MCF 10A (cell line): Measurements from ENCODE around the gene NPW. TPM values are rescaled to one million over a fixed set of nuclear protein-coding genes. Genes with fewer than 3 reads are reported as not detected.
"Not testable (repeated sequence)": the region's sequence is repeated elsewhere in the genome, so short reads cannot be mapped to it uniquely, and the experiment has no call there.

ENCODE experiments used
- BruUV-seq: library from RNA; stranded (reverse); fragments of 400-500 nt; replicated peaks from 2 replicates; lab custom pipeline; 2021; lab: Mats Ljungman, UMichigan
- CTCF ChIA-PET: fragments of 300-600 bp; sonication (Branson Sonifier 250); formaldehyde crosslinking; extraction: SDS; loops from one replicate; lab custom pipeline; 2021; ENCODE audit warnings: antibody characterized with exemption, inconsistent platforms; lab: Yijun Ruan, JAX
- POLR2A ChIA-PET: fragments of 300-600, 350-650 bp; sonication (Branson Sonifier 250); formaldehyde crosslinking; extraction: SDS; loops from one replicate; lab custom pipeline; 2020; ENCODE audit warnings: antibody characterized with exemption, inconsistent platforms; lab: Yijun Ruan, JAX
- DNase-seq: peaks from one replicate; pipeline ENCODE4 v3.0.0-alpha.2; 2018; ENCODE audit not compliant: unreplicated experiment
- H3K27ac Mint-ChIP-seq: one replicate; pipeline ENCODE4 v1.8.0; 2022; ENCODE audit warnings: mild to moderate bottlenecking, low read depth, mixed read lengths; ENCODE audit not compliant: unreplicated experiment
- H3K27me3 Mint-ChIP-seq: one replicate; pipeline ENCODE4 v1.8.0; 2022; ENCODE audit warnings: mixed read lengths; ENCODE audit not compliant: insufficient read depth, unreplicated experiment
- H3K36me3 Mint-ChIP-seq: one replicate; pipeline ENCODE4 v1.8.0; 2022; ENCODE audit warnings: mild to moderate bottlenecking, moderate library complexity, mixed read lengths; ENCODE audit not compliant: insufficient read depth, unreplicated experiment
- H3K4me1 Mint-ChIP-seq: one replicate; pipeline ENCODE4 v1.8.0; 2022; ENCODE audit warnings: mixed read lengths; ENCODE audit not compliant: insufficient read depth, unreplicated experiment
- H3K4me3 Mint-ChIP-seq: one replicate; pipeline ENCODE4 v1.8.0; 2022; ENCODE audit warnings: mild to moderate bottlenecking, moderate library complexity, mixed read lengths; ENCODE audit not compliant: unreplicated experiment
- H3K9me3 Mint-ChIP-seq: one replicate; pipeline ENCODE4 v1.8.0; 2022; ENCODE audit warnings: mixed read lengths; ENCODE audit not compliant: unreplicated experiment
- intact Hi-C: fragments of 100-400 bp; cut with micrococcal nuclease; formaldehyde crosslinking; loops from 2 replicates; pipeline ENCODE4 v1.14.1; 2022
- total RNA-seq: library from RNA; stranded (reverse); gene quantifications from 2 replicates; pipeline ENCODE4 v1.2.3, GENCODE V29; 2022
- TF ChIP-seq, protein P1 (sequence below): fragments of 200-600 bp; IDR thresholded peaks from one replicate; pipeline ENCODE4 v1.8.0; 2022; ENCODE audit warnings: antibody characterized with exemption, mild to moderate bottlenecking; ENCODE audit not compliant: unreplicated experiment

Gene NPW
- total RNA-seq, 1 experiment from 2014 or later: 4.9 TPM

DNA sequence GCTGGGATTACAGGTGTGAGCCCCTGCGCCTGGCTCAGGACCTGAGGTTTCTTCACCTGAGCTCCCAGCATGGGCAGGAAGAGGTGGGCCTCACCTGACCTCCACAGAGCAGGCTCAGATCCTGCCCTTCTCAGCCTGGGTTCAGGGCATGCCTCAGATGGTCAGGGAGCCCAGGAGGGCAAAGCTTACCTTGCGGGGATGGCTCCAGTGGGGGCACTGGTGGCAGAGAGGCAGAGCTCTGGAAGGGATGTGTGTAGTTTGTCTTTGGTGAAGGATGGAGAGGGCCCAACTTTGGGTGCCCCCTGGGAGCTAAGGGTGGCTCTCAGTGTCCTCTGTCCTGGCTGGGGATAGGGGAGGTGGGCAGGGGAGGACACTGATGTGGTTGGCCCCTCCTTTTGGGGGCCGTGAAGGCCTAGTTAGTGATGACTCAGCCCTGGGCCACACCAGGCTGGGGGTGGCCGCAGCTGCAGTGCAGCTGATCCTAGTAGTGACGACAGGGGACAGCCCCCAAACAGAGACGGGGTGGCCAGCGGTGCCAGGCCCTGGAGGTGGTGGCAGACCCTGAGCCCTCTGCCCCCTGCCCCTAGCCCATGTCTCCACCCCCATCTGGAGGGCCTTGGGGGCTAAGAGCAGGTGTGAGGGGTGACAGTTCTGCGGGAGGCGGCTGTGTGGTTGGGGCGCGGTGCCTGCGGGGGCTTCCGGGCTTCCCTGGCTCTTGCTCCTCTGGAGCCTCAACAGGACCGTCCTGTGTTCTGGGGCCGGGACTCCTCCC is 12.9 kb downstream of the NPW start:
- Mint-ChIP-seq H3K27me3 (no peaks in the 10 kb centered on the region), H3K27ac (no peak overlapping the region), H3K9me3 (no peaks in the 10 kb centered on the region), H3K4me3 (no peak overlapping the region), H3K4me1 (no peaks in the 10 kb centered on the region), H3K36me3 (peaks cover 7% of the 10 kb centered on the region)
- ChIA-PET CTCF (interaction anchor here (1.6 kb wide), 1 partner anchor 15 kb away, joined by 7 read pairs; the partner anchor contains the start of genes NTHL1 and TSC2), POLR2A (interaction anchor here (1.2 kb wide), 1 partner anchor 9 kb away, joined by 7 read pairs; no protein-coding TSS in a partner anchor)
- intact Hi-C loops: no loop called here
- no TSS peak for BruUV-seq
- DNase-seq: no peak
- TF ChIP-seq, protein P1, sequence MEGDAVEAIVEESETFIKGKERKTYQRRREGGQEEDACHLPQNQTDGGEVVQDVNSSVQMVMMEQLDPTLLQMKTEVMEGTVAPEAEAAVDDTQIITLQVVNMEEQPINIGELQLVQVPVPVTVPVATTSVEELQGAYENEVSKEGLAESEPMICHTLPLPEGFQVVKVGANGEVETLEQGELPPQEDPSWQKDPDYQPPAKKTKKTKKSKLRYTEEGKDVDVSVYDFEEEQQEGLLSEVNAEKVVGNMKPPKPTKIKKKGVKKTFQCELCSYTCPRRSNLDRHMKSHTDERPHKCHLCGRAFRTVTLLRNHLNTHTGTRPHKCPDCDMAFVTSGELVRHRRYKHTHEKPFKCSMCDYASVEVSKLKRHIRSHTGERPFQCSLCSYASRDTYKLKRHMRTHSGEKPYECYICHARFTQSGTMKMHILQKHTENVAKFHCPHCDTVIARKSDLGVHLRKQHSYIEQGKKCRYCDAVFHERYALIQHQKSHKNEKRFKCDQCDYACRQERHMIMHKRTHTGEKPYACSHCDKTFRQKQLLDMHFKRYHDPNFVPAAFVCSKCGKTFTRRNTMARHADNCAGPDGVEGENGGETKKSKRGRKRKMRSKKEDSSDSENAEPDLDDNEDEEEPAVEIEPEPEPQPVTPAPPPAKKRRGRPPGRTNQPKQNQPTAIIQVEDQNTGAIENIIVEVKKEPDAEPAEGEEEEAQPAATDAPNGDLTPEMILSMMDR: no peak

DNA sequence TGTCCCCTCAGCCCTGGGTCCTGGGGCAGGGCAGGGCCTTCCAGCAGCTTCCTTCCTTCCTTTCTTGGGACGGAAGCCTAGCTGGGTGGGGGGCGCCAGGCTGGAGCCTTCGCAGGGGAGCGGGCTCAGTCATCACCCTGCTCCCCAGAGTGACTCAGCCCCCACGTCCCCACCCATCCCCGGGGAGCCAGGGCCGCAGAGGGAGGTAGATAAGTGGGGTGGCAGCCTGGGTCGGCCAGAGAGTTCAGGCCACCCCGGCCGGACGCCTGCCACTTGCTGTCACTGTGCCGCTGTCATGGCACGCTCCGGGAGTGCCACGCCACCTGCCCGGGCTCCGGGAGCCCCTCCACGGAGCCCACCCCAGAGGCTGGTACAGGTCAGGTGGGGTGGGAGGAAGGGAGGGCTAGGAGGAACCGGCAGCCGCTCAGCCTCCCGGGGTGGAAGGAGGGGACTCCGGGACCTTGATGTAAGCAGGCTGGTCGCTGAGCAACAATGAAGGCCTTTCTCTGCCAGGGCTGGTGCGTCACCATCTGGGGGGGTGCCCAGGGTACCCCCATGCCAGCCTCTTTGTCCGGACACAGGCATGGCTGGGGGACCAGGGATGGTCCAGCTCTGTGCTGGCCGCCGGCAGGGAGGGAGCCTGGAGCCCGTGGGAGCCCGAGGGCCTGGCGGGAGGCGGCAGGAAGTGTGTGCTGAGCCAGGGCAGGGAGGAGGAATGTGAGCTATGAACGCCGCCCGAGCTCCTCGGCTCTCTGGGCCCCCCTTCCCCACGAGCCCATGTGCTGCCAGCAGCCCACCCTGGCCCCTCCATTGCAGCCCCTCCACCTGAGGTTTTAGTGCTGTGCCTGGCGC is 13.7 kb downstream of the NPW start:
- Mint-ChIP-seq H3K4me3 (no peak overlapping the region), H3K36me3 (peaks cover 7% of the 10 kb centered on the region), H3K27ac (no peak overlapping the region), H3K4me1 (no peaks in the 10 kb centered on the region), H3K27me3 (no peaks in the 10 kb centered on the region), H3K9me3 (no peaks in the 10 kb centered on the region)
- BruUV-seq: no TSS peak
- TF ChIP-seq, protein P1: no peak
- intact Hi-C loops: no loop called here
- DNase-seq: no peak
- ChIA-PET CTCF (no interaction called here), POLR2A (no interaction called here)

DNA sequence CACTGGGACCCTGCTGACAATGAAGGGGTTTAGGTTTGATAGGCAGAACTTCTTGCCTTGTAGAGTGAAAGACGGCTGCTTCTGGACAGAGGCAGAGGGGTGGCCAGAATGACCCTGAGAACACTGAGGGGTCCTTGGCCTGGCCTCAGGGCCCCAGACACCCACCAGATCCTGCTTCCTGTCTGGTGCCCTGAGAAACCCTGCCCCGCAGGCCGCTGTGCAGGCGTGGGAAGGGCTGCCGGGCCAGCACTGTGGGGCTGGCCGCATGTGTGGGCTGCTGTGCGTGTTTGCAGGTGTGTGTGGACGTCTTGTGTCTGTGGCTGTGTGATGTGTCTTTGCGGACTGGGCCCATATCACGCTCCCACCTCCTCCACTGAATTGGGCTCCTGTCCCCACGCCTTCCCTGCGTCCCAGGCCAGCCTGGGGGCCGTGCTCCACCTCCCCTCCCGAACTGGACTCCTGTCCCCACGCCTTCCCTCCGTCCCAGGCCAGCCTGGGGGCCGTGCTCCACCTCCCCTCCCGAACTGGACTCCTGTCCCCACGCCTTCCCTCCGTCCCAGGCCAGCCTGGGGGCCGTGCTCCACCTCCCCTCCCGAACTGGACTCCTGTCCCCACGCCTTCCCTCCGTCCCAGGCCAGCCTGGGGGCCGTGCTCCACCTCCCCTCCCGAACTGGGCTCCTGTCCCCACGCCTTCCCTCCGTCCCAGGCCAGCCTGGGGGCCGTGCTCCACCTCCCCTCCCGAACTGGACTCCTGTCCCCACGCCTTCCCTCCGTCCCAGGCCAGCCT is 14.5 kb downstream of the NPW start:
- intact Hi-C loops, H3K27me3 Mint-ChIP-seq, POLR2A ChIA-PET, H3K9me3 Mint-ChIP-seq, H3K36me3 Mint-ChIP-seq, DNase-seq, H3K27ac Mint-ChIP-seq, H3K4me1 Mint-ChIP-seq, BruUV-seq, H3K4me3 Mint-ChIP-seq, CTCF ChIA-PET: not testable (repeated sequence)

DNA sequence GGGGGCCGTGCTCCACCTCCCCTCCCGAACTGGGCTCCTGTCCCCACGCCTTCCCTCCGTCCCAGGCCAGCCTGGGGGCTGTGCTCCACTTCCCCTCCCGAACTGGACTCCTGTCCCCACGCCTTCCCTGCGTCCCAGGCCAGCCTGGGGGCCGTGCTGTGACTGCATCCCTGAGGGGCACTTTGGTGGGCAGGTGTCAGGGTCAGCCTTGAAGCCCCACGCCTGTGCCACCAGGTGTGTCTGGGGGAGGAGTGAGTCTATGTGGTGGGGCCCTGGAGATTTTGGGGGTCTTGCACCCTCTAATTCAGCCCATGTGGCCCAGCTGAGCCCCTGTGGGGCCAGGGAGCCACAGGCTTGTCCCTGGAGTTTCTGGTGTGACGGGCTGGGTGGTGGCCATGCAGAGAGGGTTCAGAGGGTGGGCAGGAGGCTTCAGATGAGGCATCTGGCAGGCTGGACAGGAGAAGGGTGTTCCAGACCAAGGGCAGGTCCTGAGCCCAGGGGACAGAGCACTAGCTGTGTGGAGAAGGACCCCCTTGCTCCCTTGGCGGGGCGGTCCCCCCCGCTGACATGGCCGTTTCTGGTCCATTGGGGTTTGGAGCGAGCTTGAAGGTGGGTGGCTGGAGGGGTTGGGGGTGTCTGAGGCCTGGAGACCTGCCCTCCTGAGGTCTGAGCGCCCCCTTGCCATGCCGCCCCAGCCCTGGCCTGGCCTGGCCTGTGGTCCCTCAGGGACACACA is 15.3 kb downstream of the NPW start:
- ChIA-PET CTCF (interaction anchor here (0.6 to 1.2 kb wide), 2 partner anchors 21 to 107 kb away, joined by 6 to 7 read pairs; no protein-coding TSS in a partner anchor), POLR2A (no interaction called here)
- Mint-ChIP-seq H3K27ac (no peak overlapping the region), H3K27me3 (no peaks in the 10 kb centered on the region), H3K9me3 (no peaks in the 10 kb centered on the region), H3K4me3 (no peak overlapping the region), H3K36me3 (peaks cover 7% of the 10 kb centered on the region), H3K4me1 (no peaks in the 10 kb centered on the region)
- intact Hi-C loops: no loop called here
- DNase-seq: no peak
- TF ChIP-seq, protein P1: no peak
- BruUV-seq: no TSS peak
